TTC549 (cell line): ENCODE data around the gene HRCT1.
"Not testable (repeated sequence)": the region's sequence is repeated elsewhere in the genome, so short reads cannot be mapped to it uniquely, and the experiment has no call there.

Experiments used
- FAIRE-seq: peaks from 2 replicates; lab custom pipeline; 2012; peaks lifted over from hg19 to GRCh38; lab: Jason Lieb, UNC

HRCT1 gene

DNA sequence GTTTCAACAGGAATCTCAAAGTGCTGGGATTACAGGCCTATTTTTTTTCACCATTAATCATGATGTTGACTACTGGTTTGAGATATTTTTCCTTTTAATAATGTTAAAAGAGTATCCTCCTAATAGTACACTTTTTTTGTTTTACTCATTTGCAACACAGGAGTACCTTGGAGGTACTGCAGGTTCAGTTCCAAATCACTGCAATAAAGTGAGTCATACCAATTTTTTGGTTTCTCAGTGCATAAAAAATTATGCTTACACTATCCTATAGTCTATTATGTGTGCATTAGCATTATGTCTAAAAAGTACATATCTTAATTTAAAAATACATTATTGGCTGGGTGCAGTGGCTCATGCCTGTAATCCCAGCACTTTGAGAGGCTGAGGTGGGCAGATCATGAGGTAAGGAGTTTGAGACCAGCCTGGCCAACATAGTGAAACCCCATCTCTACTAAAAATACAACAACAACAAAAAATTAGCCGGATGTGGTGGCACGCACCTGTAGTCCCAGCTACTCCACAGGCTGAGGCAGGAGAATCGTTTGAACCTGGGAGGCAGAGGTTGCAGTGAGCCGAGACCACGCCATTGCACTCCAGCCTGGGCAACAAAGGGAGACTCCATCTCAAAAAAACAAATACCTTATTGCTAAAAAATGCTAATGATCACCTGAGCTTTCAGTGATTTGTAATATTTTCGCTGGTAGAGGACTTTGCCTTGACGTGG, 8.5 kb upstream of the HRCT1 start:
- not testable (repeated sequence) for FAIRE-seq

DNA sequence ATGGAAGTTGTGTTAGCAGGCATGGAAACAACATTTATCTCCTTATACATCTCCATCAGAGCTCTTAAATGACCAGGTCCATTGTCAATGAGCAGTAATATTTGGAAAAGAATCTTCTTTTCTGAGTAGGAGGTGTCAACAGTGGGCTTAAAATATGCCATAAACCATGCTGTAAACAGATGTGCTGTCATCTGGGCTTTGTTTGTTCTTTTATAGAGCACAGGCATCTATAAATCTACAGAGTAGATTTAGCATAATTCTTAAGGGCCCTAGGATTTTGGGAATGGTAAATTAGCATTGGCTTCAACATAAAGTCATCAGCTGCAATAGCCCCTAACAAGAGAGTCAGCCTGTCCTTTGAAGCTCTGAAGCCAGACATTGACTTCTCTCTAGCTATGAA, 7.7 kb upstream of the HRCT1 start:
- FAIRE-seq, result no peak

DNA sequence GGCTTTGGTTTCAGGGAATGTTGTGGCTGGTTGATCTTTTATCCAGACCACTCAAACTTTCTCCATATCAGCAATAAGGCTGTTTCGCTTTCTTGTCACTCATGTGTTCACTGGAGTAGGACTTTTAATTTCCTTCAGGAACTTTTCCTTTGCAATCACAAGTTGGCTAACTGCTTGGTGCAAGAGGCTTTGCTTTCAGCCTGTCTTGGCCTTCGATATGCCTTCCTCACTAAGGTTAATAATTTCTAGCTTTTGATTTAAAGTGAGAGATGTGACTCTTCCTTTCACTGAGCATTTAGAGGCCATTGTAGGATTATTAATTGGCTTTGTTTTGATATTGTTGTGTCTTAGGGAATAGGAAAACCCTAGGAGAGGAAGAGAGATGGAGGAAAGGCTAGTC, 7.0 kb upstream of the HRCT1 start:
- FAIRE-seq, result no peak

DNA sequence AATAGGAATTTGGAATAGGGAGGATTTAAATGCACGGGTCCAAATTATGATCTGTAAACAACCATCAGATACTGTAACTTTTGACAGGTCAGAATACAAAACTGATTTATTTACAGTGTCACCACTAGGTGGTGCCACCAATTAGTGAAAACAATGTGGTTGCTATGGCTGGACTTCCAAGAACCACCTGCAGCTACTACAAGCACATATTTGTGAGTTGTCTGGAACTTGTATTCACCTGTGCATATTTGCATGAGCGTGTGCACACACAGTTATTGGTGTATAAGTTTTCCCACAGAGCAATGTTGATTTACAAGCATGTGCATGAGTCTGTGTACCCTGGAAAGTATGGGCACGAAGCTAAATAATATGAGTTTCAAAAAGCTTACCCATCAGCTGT, 3.0 kb upstream of the HRCT1 start:
- FAIRE-seq, result peak; percentile 85

DNA sequence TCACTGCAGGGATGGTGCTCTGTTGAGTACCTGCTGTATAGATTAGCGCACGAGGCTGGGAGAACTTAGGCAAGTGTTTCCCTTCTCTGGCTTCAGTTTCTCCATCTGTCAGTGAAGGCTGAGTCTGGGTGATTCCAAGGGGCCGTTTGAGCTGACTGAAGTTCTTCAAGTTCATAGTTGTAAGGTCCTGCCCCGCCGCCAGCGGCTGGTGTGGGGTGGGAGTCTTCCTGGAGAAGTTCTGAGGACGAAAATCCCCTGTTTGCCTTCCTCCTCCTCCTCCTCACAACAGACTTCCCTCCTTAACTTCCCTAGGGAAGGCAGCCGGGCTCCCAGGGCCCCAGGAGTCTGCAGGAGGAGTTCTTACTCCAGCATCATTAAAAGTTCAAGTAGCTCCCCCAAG, 1.7 kb upstream of the HRCT1 start:
- no peak for FAIRE-seq

DNA sequence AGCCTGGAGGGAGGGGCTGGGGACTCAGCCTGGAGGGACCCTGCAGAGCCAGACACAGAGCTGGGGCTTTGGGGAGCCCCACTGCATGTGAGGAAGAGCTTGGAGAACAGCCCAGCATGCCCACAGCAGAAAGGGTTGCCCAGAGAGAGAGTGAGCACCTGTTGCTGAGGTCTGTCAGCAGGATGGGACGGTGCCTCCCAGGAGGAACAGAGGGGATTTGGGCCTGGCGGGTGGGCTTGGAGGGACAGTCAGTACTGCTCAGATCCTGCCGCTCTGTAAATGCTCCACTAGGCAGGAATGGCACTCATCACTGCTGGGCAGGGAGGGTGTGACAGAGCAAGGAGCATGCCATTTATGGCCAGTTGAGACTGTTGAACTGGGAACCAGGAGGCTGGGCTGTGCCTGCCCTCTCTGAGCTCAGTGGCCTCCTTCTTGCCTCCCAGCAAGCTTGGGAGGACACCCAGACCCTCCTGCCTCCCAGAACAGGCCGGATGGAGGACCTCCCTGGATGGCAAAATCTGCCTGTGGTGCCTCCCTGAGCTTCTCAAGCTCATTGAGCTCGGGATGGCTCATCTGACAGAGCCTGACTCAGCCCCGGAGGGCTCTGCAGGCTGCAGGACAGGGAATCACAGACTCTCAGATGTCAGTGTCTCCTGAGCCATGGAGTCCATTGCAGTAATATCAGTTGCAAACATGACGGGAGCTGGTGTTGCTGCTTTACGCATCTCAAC, 786 bp upstream of the HRCT1 start:
- FAIRE-seq, result no peak

DNA sequence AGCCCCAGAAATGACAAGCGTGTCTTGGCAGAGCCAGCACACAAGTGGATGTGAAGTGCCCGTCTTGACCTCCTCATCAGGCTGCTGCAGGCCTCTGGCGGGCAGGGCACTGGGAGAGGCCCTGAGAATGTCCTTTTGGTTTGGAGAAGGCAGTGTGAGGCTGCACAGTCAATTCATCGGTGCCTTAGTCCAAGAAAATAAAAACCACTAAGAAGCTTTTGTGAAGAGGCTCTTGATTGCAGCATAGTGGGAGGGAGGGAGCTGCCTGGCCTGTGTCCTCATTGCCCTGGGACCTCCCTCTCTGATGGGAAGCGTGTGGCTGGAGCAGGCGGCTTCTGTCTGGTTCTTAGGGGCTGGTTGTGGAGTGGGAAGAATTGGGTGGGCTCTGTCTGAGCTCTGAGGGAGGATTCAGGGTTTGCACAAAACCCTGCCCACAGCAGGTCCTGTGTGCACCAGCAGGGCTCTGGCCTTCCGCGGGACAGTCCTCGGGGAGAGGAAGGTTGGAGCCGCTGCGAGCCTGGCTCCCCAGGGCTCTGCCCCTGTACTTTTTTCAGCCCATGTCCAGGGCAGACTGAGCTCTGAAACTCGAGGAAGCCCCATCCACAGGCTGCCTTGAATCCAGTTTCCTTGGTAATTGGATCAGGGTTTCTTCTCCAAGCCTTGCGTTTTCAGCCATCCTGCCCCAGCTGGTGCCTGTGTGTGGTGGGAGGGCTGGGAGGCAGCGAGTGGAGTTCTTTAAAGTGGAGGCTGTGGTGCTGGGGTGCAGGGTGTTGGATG, 1.1 kb downstream of the HRCT1 start:
- no peak for FAIRE-seq

DNA sequence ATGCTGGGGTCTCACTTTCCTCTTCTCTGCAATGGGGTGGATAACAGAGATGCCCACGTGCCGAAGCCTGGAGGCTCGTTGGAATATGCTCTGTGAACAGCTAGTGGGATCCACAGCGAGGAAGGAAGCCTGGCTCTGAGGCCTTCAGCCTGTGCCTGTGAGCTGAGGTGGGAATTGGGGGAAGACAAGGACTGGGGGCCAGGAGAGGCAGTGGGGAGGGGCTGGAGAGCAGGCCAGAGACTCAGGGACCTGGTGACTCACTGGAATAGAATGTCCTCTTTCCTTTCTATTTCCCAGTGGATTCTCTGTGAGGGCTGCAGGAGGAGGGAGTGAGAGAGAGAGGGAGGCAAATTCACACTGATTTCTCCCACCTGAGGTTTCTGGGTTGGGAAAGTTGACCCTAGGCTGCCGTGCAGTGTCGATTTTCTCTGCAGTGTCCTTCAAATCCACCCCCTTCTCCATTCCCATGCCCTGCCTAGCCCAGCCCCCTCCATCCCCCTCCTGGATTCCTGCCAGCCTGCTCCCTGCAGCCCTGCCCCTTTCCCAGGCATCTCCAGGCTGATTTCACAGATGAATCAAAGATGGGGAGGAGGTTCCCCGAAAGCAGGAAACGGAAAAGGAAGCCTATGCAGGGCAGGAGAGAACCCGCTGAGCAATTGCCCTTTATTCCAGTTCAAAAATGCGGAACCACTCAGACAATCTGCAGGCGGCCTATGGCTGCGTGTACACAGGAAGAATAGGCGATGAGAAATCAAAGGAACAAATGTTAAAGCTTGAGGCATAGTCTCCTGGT, 1.9 kb downstream of the HRCT1 start:
- peak; percentile 65 for FAIRE-seq

DNA sequence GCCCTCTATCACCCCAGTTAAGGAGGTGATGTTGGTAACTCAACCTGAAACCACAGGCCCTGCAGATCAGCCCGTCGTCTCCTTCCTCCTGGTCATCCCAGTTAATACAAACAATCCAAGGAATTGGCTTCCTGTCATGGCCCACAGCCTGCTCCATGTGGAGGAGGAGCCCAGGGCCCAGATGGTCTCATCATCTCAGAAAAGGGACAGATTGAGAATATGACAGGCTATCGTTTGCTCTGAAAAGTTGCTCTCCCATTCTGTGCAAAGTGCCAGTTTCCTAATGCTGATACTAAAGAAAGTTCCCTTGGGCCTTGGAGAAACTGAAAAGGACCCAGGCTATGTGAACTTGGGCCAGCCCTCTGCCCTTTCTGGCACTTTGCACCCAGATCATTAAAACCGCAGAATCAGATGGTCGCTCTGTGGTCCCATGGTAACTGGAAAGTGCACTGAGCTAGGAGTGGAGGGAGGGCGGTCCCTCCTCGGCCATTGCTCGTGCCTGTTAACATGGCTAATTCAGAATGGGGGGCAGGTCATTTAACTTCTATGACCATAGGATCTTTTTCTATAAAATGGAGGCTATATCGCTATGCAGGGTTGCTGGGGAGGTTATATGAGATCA, 2.6 kb downstream of the HRCT1 start:
- no peak for FAIRE-seq

DNA sequence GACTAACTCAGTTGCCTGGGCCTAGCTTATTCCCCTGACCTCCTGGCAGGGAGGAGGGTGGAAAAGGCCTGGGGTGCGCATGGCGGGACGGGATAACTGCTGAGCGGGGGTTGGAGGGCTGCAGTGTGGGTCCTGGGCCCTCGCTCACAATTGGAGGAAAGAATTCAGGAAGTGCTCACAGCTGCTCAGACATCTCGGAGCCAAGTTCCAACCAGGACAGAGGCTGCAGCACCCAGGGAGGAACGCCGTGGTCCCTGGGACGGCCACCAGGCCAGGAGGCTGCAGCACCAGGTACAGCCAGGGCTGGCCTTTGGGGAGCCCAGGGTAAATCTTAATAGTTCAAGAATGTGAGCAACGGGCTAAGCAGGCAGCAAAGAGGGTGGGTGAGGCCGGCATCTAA, 3.3 kb downstream of the HRCT1 start, which contains the start of gene SPAAR:
Gene SPAAR, plus strand, starts transcription at position 217 of the 400 bp plus-strand sequence. CDS start 974 bp downstream, outside the sequence.
- no peak for FAIRE-seq

DNA sequence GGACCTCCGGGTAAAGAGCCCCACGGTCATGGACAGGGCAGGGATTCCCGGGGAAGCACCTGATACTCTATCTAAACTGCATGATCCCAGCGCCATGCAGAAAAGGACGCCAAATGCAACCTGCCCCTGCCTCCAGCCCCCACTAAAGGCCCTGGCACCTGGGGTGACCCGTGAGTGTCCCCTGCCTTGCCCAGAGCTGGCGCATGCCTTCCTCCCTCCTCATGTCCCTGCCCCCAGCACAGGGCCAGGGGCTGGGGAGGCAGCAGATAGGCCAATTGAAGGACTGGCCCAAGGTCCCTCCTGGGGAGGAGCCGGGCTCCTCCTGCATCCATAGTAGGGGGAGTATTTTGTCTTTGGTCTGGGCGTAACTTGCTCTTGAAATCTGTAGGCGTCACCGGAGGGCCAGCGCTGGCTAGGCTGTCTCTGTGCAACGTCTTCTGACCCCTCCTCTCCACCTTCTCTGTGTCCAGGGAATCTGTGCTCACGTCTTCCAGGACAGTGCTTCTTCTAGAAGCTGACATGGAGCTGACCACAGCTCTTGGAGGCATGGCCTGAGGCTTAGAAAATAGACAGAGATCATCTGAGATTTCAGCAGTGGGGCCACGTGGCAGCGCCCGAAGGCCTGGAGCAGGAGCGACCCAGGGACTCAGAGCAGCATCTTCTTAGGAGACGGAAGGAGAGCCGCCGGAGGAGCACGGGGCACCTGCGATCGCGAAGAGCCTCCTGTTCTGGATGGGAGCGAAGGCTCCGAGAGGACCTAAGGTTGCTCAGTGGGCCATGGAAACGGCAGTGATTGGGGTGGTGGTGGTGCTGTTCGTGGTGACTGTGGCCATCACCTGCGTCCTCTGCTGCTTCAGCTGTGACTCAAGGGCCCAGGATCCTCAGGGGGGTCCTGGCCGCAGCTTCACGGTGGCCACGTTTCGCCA, 3.9 kb downstream of the HRCT1 start:
- FAIRE-seq, result no peak

DNA sequence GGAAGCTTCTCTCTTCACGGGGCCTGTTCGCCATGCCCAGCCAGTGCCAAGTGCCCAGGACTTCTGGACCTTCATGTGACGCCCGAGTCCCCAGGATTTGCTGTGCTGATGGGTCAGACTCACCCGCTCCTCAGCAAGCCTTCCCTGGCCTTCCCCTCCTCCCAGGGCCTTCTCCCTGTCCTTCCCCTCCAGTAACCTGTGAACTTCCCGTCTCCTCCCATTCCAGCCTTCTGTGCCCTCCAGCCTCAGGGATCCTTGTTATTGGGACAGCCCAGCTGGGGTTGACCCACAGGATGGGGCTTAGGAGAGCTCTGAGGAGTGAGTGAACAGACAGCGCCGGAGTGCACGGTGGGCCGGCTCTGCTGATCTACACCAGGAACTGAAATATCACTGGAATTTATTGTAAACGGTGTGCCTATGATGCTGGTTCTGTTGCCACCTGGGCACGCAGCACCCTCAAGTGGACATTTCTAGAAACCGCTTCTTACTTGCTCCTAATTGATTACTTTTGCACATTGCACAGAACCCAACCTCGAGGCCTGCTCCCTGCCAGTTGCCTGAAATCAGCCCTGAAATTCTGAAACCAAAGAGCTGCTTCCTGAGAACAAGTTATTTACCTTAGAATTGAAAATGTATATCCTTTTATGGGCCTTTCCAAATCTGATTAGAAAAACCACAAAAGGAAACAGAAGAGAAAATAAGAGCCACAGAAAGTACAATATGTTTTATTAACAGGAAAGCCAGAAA, 4.8 kb downstream of the HRCT1 start:
- no peak for FAIRE-seq

DNA sequence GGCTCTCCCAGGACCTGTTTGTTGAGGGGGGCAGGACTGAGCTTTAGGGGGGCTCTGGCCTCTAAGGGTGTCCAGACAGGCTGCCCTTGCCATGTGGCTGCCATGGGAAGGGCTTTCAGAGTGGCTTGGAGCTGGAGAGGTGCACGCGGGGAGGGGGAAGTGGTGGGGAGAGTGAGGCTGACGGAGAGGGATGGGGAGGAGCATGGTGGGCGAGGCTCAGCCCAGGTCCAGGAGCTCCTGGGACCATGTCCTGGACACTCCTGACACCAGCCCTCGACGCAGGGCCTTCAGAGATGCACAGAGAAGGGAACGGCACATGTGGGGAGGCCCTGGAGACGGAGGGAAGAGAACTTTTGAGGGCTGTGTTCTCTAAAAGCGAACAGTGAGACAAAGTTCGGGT, 5.7 kb downstream of the HRCT1 start:
- no peak for FAIRE-seq

DNA sequence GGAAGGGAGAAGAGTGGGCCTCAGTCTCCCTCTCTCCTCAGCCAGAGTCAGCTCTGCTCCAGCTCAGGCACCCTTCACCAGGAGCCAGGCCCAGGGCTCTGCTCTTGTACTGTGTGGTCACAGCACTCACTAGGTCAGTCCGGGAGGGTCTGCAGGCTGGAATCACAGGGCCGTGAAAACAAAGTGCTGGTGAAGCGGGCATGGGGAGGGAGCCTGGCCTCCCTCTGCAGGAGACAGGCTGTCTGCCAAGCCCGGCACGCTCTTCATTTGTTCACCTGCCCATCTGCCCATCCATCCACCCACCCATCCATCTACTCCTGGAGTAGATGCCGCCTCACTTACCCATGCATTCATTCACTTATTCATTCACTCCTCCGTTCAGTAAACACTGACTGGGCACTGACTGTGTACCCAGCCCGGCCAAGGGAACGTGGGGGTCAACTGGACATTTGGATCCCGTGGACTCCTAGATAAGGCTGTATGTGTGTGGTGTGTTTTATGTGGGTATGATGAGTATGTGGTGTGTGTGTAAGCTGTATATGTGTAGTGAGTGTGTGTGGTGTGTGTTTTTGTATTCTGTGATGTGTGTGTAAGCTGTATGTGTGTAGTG, 6.9 kb downstream of the HRCT1 start:
- FAIRE-seq, result no peak

DNA sequence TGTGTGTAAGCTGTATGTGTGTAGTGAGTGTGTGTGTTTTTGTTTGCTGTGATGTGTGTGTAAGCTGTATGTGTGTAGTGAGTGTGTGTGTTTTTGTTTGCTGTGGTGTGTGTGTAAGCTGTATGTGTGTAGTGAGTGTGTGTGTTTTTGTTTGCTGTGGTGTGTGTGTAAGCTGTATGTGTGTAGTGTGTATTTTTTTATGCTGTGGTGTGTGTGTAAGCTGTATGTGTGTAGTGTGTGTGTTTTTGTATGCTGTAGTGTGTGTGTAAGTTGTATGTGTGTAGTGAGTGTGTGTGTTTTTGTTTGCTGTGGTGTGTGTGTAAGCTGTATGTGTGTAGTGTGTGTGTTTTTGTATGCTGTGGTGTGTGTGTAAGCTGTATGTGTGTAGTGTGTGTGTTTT, 7.4 kb downstream of the HRCT1 start:
- not testable (repeated sequence) for FAIRE-seq

DNA sequence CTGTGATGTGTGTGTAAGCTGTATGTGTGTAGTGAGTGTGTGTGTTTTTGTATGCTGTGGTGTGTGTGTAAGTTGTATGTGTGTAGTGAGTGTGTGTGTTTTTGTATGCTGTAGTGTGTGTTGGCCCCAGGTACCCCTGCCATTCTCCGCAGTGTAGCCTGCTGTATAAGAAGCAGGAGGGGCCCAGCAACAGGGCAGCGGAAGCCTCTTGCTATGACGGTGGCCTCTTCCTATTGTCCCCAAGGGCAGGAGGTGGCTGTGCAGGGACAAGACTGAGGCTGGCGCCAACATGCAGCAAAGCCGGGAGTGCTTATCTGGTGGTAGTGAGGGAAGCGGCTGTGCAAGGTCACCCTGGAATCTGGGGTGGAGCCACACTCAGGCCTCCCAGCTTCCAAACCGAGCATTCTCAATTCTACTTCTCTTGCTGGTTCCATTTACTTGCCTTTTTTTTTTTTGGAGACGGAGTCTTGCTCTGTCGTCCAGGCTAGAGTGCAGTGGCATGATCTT, 8.4 kb downstream of the HRCT1 start:
- FAIRE-seq, result no peak

DNA sequence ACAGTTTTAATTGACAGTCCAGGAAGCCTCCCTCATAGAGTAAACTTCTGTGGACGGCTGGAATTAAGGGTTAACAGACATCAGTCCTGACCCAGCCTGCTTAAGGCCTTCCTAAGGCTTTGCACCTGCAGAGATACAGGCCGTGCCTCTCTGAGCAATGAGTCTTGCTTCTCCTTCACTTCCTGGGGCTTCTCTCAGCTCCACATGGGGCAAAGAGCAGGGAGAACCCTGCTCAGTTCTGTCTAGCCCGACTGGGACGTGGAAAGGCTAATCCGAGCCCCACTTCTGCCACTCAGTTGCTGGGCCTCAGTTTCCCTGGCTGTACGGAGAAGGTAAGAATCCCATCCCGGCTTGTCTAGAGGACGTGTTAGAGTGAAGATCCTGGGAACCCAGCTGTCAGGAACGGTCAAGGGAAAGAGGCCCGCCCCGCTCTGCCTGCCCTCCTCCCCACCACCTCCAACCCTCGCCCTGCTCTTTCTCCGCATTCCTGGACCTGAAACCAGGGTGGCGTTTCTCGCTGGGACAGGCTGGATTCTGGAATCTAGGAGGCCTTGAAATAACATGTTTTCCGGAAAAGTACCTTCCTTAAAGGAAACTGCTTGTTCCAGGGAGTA, 9.8 kb downstream of the HRCT1 start:
- no peak for FAIRE-seq

DNA sequence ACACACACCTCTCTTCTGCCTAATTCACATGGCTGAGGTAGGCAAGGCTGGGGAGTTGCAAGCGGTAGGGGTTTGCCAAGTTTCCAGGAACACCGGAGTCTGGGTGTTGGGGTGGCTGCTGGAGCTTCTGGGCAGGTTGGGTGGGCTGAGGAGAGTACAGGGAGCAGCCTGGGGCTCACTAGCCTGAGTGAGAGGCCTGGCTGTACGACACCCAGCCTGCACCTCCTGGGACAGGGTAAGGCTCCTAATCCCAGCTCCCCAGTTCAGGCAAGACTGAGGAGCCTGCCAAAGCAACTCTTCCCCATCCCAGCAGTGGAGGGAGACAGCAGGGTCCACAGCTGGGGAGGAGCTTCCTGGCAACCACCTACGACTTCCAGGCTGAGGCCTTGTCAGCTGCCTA, 11.3 kb downstream of the HRCT1 start:
- no peak for FAIRE-seq

DNA sequence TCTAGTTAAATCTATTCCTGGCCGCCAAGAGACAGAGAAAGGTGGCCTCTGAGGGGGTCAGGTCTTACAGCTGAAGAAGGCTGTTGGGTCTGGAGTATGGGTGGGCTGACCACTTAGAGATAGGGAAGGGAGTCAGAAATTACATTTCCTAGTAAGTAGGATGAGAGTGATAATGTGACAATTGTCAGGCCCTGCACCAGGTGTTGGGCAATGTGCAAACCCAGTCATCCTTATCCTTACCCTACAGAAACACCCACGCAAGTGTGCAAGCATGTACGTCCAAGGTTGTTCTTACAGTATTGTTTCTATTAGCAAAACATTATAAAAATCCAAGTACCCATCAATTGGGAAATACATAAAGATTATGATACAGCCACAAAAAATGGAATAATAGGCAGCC, 12.8 kb downstream of the HRCT1 start:
- no peak for FAIRE-seq
